IMR-90 (cell line): ENCODE results near the gene CD180. TPM values are rescaled to one million over a fixed set of nuclear protein-coding genes. Genes with fewer than 3 reads are reported as not detected.

ENCODE experiments used
- ATAC-seq: fragments of 200-7000 bp; cut with Tn5 transposase; 2 replicates; pipeline ENCODE4 v1.9.1; 2020; ENCODE audit warnings: low read depth, mild to moderate bottlenecking, moderate library complexity
- BruUV-seq: library from RNA; stranded (reverse); fragments of 400-500 nt; replicated peaks from 2 replicates; lab custom pipeline; 2021; lab: Mats Ljungman, UMichigan
- CTCF ChIA-PET: fragments of 300-600 bp; formaldehyde crosslinking; extraction: SDS; loops from one replicate; lab custom pipeline; 2021; ENCODE audit warnings: antibody characterized with exemption; lab: Yijun Ruan, JAX
- POLR2A ChIA-PET: fragments of 300-600 bp; sonication (Branson Sonifier 250); formaldehyde crosslinking; loops from one replicate; lab custom pipeline; 2022; ENCODE audit warnings: antibody characterized with exemption; ENCODE audit not compliant: unreplicated experiment; lab: Charles Lee
- DNase-seq: peaks from one replicate; pipeline ENCODE4 v3.0.0; 2013
- H2AFZ ChIP-seq: replicated peaks from 2 replicates; pipeline ENCODE3; 2013; ENCODE audit warnings: low read length, mild to moderate bottlenecking; ENCODE audit not compliant: poor library complexity
- H2AK5ac ChIP-seq: 2 replicates; pipeline ENCODE4 v1.6.1; 2013; ENCODE audit warnings: low read depth, low read length, inconsistent platforms
- H2AK9ac ChIP-seq: replicated peaks from 2 replicates; pipeline ENCODE3; 2013; ENCODE audit warnings: mild to moderate bottlenecking, low read depth, low read length, moderate library complexity; ENCODE audit not compliant: poor library complexity
- H2BK120ac ChIP-seq: 2 replicates; pipeline ENCODE4 v1.6.1; 2013; ENCODE audit warnings: low read depth, low read length, inconsistent platforms
- H2BK15ac ChIP-seq: 3 replicates; pipeline ENCODE4 v1.6.1; 2013; ENCODE audit warnings: low read depth, low read length, inconsistent platforms
- H2BK20ac ChIP-seq: 2 replicates; pipeline ENCODE4 v1.6.1; 2013; ENCODE audit warnings: low read depth, mild to moderate bottlenecking, inconsistent platforms, low read length, moderate library complexity
- H2BK5ac ChIP-seq: 2 replicates; pipeline ENCODE4 v1.6.1; 2013; ENCODE audit warnings: mild to moderate bottlenecking, low read depth, low read length, inconsistent platforms; ENCODE audit not compliant: poor library complexity, severe bottlenecking
- H3K14ac ChIP-seq: replicated peaks from 2 replicates; pipeline ENCODE4 v1.6.1; 2013; ENCODE audit warnings: low read depth, low read length, inconsistent platforms
- H3K18ac ChIP-seq: 2 replicates; pipeline ENCODE4 v1.6.1; 2013; ENCODE audit warnings: low read depth, low read length, control low read depth
- H3K23ac ChIP-seq: 2 replicates; pipeline ENCODE4 v1.6.1; 2013; ENCODE audit warnings: low read depth, low read length, inconsistent platforms
- H3K27ac ChIP-seq: 2 replicates; pipeline ENCODE4 v1.5.1; 2013; ENCODE audit warnings: mild to moderate bottlenecking, control low read depth, low read length; ENCODE audit not compliant: insufficient read depth
- H3K27me3 ChIP-seq: 2 replicates; pipeline ENCODE4 v1.6.1; 2013; ENCODE audit warnings: low read length; ENCODE audit not compliant: control insufficient read depth, insufficient read depth
- H3K36me3 ChIP-seq: 2 replicates; pipeline ENCODE4 v1.6.1; 2013; ENCODE audit warnings: low read length, mixed read lengths; ENCODE audit not compliant: control insufficient read depth, insufficient read depth
- H3K4ac ChIP-seq: 2 replicates; pipeline ENCODE4 v1.6.1; 2013; ENCODE audit warnings: low read depth, low read length, inconsistent platforms
- H3K4me1 ChIP-seq: 2 replicates; pipeline ENCODE4 v1.6.1; 2013; ENCODE audit warnings: low read length, mixed read lengths; ENCODE audit not compliant: control insufficient read depth, insufficient read depth
- H3K4me2 ChIP-seq: 2 replicates; pipeline ENCODE4 v1.6.1; 2013; ENCODE audit warnings: low read depth, mild to moderate bottlenecking, control low read depth, low read length, moderate library complexity
- H3K4me3 ChIP-seq: 2 replicates; pipeline ENCODE4 v1.5.1; 2013; ENCODE audit warnings: low read depth, mild to moderate bottlenecking, control low read depth, low read length, moderate library complexity; ENCODE audit not compliant: insufficient read depth
- H3K56ac ChIP-seq: 2 replicates; pipeline ENCODE4 v1.6.1; 2013; ENCODE audit warnings: low read length, inconsistent platforms; ENCODE audit not compliant: insufficient read depth; ENCODE audit errors: extremely low read depth
- H3K79me1 ChIP-seq, 2 experiments: 2 replicates each; pipeline ENCODE4 v1.6.1; 2013; ENCODE audit warnings: low read length in 2 of 2, inconsistent platforms in 1 of 2, low read depth in 1 of 2
- H3K9ac ChIP-seq: 2 replicates; pipeline ENCODE4 v1.6.1; 2013; ENCODE audit warnings: low read depth, low read length, control low read depth
- H3K9me1 ChIP-seq: 2 replicates; pipeline ENCODE4 v1.6.1; 2013; ENCODE audit warnings: low read length, inconsistent platforms; ENCODE audit not compliant: insufficient read depth
- H3K9me3 ChIP-seq: 2 replicates; pipeline ENCODE4 v1.6.1; 2013; ENCODE audit warnings: low read length; ENCODE audit not compliant: control insufficient read depth, insufficient read depth
- H4K20me1 ChIP-seq: 2 replicates; pipeline ENCODE4 v1.6.1; 2013; ENCODE audit warnings: low read length, inconsistent platforms; ENCODE audit not compliant: insufficient read depth
- H4K5ac ChIP-seq: 2 replicates; pipeline ENCODE4 v1.6.1; 2013; ENCODE audit warnings: mild to moderate bottlenecking, low read depth, low read length, control low read depth
- H4K8ac ChIP-seq, 2 experiments: 2 replicates each; pipeline ENCODE4 v1.6.1; 2013; ENCODE audit warnings: low read depth in 2 of 2, low read length in 2 of 2, control low read depth in 1 of 2, inconsistent platforms in 1 of 2
- H4K91ac ChIP-seq: 2 replicates; pipeline ENCODE4 v1.6.1; 2013; ENCODE audit warnings: low read depth, low read length, inconsistent platforms; ENCODE audit not compliant: insufficient read depth
- BHLHE40 ChIP-seq: fragments of 150-350 bp; IDR thresholded peaks from 2 replicates; pipeline ENCODE4 v1.6.1; 2016; ENCODE audit warnings: mild to moderate bottlenecking, low read depth, low read length
- CEBPB ChIP-seq: IDR thresholded peaks from 2 replicates; pipeline ENCODE4 v1.6.1; 2012; ENCODE audit warnings: low read depth, low read length, improper control_type of control experiment
- CHD1 ChIP-seq: IDR thresholded peaks from 2 replicates; pipeline ENCODE4 v1.6.1; 2012; ENCODE audit warnings: low read depth, low read length, improper control_type of control experiment
- FOS ChIP-seq: fragments of 150-350 bp; IDR thresholded peaks from 2 replicates; pipeline ENCODE4 v1.6.1; 2016; ENCODE audit warnings: low read depth, low read length
- MAFK ChIP-seq: IDR thresholded peaks from 2 replicates; pipeline ENCODE4 v1.6.1; 2012; ENCODE audit warnings: low read depth, low read length, improper control_type of control experiment
- MAZ ChIP-seq: IDR thresholded peaks from 2 replicates; pipeline ENCODE4 v1.6.1; 2012; ENCODE audit warnings: low read depth, mild to moderate bottlenecking, low read length, improper control_type of control experiment, moderate library complexity, borderline replicate concordance
- MXI1 ChIP-seq: IDR thresholded peaks from 2 replicates; pipeline ENCODE4 v1.6.1; 2012; ENCODE audit warnings: low read depth, mild to moderate bottlenecking, low read length, moderate library complexity, borderline replicate concordance
- NFE2L2 ChIP-seq: fragments of 150-350 bp; IDR thresholded peaks from 2 replicates; pipeline ENCODE4 v1.6.1; 2016; ENCODE audit warnings: low read depth, mild to moderate bottlenecking, low read length
- POLR2A ChIP-seq: IDR thresholded peaks from 2 replicates; pipeline ENCODE4 v1.6.1; 2012; ENCODE audit warnings: mild to moderate bottlenecking, low read depth, low read length
- RAD21 ChIP-seq: IDR thresholded peaks from 2 replicates; pipeline ENCODE4 v1.6.1; 2012; ENCODE audit warnings: low read length, improper control_type of control experiment
- RCOR1 ChIP-seq: IDR thresholded peaks from 2 replicates; pipeline ENCODE4 v1.6.1; 2012; ENCODE audit warnings: mild to moderate bottlenecking, low read length, improper control_type of control experiment; ENCODE audit not compliant: insufficient replicate concordance
- RFX5 ChIP-seq: IDR thresholded peaks from 2 replicates; pipeline ENCODE4 v1.8.0; 2012; ENCODE audit warnings: low read depth, mild to moderate bottlenecking, low read length, moderate library complexity
- SMC3 ChIP-seq: fragments of 150-350 bp; IDR thresholded peaks from 2 replicates; pipeline ENCODE4 v1.6.1; 2016; ENCODE audit warnings: low read depth, mild to moderate bottlenecking, antibody characterized with exemption, low read length, moderate library complexity
- WGBS, 2 experiments: methylation state at CpG; one replicate each; pipeline versions ENCODE4 v1.1.5 to v1.1.7; 2013; ENCODE audit warnings: missing lambda C conversion rate in 2 of 2; ENCODE audit not compliant: insufficient read length in 1 of 2; ENCODE audit errors: extremely low coverage in 2 of 2; 5-methylcytosine and 5-hydroxymethylcytosine counted together
- dilution Hi-C: fragments of 300-500 bp; cut with HindIII; formaldehyde crosslinking; loops from one replicate; pipeline ENCODE4 v1.14.3; 2018; ENCODE audit warnings: low sequenced_read_pairs; ENCODE audit not compliant: unreplicated experiment
- in situ Hi-C: fragments of 300-500 bp; cut with MboI; formaldehyde crosslinking; loops from 3 replicates; pipeline ENCODE4 v1.14.3; 2019; ENCODE audit warnings: low sequenced_read_pairs, inconsistent platforms, mixed read lengths
- intact Hi-C: fragments of 100-400 bp; cut with micrococcal nuclease; formaldehyde crosslinking; loops from 2 replicates; pipeline ENCODE4 v1.10.0; 2022
- polyA plus RNA-seq, 3 experiments: library from polyadenylated mRNA; depleted of rRNA; stranded (reverse); fragments of >200 nt; gene quantifications; 2 replicates each; pipeline ENCODE4 v1.2.3, GENCODE V29; 2012; ENCODE audit warnings: low replicate concordance in 1 of 3
- total RNA-seq: library from RNA; depleted of rRNA; stranded (reverse); fragments of >200 nt; gene quantifications from 2 replicates; pipeline ENCODE4 v1.2.3, GENCODE V29; 2012
- TF ChIP-seq, protein P1 (sequence below): conservative IDR thresholded peaks from 2 replicates; pipeline ENCODE4 v1.5.1; 2012; ENCODE audit warnings: mild to moderate bottlenecking, low read depth, low read length, improper control_type of control experiment
- TF ChIP-seq, protein P2 (sequence below): fragments of 150-350 bp; IDR thresholded peaks from 2 replicates; pipeline ENCODE4 v1.6.1; 2016; ENCODE audit warnings: low read depth, mild to moderate bottlenecking, low read length, moderate library complexity, borderline replicate concordance
- TF ChIP-seq, protein P3 (sequence below): fragments of 150-350 bp; IDR thresholded peaks from 2 replicates; pipeline ENCODE4 v1.6.1; 2017; ENCODE audit warnings: mild to moderate bottlenecking, antibody characterized with exemption, low read length, low read depth

The CD180 gene
- total and polyA plus RNA-seq, 2 of the 4 experiments (the other 2 are of a cell fraction), result not detected

DNA sequence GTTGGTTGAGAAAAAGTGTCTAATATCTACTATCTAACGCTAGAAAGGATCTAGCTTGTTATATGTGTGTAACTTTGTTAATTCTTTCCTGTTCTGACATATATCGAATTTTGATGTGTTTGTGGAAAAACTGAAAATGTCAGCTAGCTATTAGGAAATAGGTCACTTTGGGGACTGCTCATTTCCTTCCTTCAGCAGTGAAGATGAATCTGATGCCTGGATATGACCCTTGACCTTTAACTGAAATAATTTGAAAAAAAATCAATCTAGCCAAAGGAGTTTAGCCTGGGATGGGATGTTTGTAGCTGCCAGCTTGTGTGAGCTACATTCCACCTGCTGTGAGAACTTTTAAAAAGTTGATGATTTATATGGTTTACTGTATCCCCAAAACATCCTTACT lies 66.8 kb downstream of the CD180 start:
- no peak overlapping the region for H3K9ac ChIP-seq
- no peak overlapping the region for H2BK120ac ChIP-seq
- H4K20me1 ChIP-seq, result no peaks in the 10 kb centered on the region
- no peak overlapping the region for H3K4me3 ChIP-seq
- H4K91ac ChIP-seq, result no peak overlapping the region
- TF ChIP-seq NFE2L2, result no peak
- no peak for TF ChIP-seq CHD1
- TF ChIP-seq RFX5, result no peak
- no peak for TF ChIP-seq RCOR1
- no peak for TF ChIP-seq BHLHE40
- TF ChIP-seq SMC3, result no peak
- no peak for TF ChIP-seq MAFK
- no peak for TF ChIP-seq MAZ
- TF ChIP-seq RAD21, result no peak
- no peak for TF ChIP-seq MXI1
- TF ChIP-seq, protein P1, sequence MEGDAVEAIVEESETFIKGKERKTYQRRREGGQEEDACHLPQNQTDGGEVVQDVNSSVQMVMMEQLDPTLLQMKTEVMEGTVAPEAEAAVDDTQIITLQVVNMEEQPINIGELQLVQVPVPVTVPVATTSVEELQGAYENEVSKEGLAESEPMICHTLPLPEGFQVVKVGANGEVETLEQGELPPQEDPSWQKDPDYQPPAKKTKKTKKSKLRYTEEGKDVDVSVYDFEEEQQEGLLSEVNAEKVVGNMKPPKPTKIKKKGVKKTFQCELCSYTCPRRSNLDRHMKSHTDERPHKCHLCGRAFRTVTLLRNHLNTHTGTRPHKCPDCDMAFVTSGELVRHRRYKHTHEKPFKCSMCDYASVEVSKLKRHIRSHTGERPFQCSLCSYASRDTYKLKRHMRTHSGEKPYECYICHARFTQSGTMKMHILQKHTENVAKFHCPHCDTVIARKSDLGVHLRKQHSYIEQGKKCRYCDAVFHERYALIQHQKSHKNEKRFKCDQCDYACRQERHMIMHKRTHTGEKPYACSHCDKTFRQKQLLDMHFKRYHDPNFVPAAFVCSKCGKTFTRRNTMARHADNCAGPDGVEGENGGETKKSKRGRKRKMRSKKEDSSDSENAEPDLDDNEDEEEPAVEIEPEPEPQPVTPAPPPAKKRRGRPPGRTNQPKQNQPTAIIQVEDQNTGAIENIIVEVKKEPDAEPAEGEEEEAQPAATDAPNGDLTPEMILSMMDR, result no peak
- TF ChIP-seq, protein P2, sequence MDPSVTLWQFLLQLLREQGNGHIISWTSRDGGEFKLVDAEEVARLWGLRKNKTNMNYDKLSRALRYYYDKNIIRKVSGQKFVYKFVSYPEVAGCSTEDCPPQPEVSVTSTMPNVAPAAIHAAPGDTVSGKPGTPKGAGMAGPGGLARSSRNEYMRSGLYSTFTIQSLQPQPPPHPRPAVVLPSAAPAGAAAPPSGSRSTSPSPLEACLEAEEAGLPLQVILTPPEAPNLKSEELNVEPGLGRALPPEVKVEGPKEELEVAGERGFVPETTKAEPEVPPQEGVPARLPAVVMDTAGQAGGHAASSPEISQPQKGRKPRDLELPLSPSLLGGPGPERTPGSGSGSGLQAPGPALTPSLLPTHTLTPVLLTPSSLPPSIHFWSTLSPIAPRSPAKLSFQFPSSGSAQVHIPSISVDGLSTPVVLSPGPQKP, result no peak
- no peak for TF ChIP-seq CEBPB
- TF ChIP-seq, protein P3, sequence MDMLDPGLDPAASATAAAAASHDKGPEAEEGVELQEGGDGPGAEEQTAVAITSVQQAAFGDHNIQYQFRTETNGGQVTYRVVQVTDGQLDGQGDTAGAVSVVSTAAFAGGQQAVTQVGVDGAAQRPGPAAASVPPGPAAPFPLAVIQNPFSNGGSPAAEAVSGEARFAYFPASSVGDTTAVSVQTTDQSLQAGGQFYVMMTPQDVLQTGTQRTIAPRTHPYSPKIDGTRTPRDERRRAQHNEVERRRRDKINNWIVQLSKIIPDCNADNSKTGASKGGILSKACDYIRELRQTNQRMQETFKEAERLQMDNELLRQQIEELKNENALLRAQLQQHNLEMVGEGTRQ, result no peak
- TF ChIP-seq POLR2A, result no peak
- no peak for TF ChIP-seq FOS
- no peak overlapping the region for H3K18ac ChIP-seq
- H3K79me1 ChIP-seq, result no peaks in the 10 kb centered on the region
- H3K27me3 ChIP-seq, result no peaks in the 10 kb centered on the region
- no peak overlapping the region for H3K4ac ChIP-seq
- no peak overlapping the region for H2AK5ac ChIP-seq
- intact Hi-C loops (no loop called here), in situ Hi-C loops (no loop called here), dilution Hi-C loops (no loop called here)
- H2BK5ac ChIP-seq, result no peak overlapping the region
- H3K4me2 ChIP-seq, result no peak overlapping the region
- no peak overlapping the region for H3K27ac ChIP-seq
- H3K14ac ChIP-seq, result no peak overlapping the region
- no peak overlapping the region for H3K56ac ChIP-seq
- H2BK20ac ChIP-seq, result no peak overlapping the region
- ATAC-seq, result no peak
- no peak overlapping the region for H4K8ac ChIP-seq
- no CpG with 5 or more reads among the region's 2 CpGs for WGBS, 2 experiments
- no peaks in the 10 kb centered on the region for H3K4me1 ChIP-seq
- no TSS peak for BruUV-seq
- H2AK9ac ChIP-seq, result no peak overlapping the region
- POLR2A ChIA-PET, result no interaction called here
- H2AFZ ChIP-seq, result no peak overlapping the region
- H4K5ac ChIP-seq, result no peak overlapping the region
- no peak overlapping the region for H3K23ac ChIP-seq
- CTCF ChIA-PET, result no interaction called here
- no peaks in the 10 kb centered on the region for H3K9me1 ChIP-seq
- H2BK15ac ChIP-seq, result no peak overlapping the region
- no peaks in the 10 kb centered on the region for H3K9me3 ChIP-seq
- peaks cover 4% of the 10 kb centered on the region for H3K36me3 ChIP-seq
- DNase-seq, result no peak
